Measurements from ENCODE around the gene SSBP3.
A peak's percentile ranks its signal among the peaks of the same experiment; 100 is the strongest.
"Not testable (repeated sequence)": the region's sequence is repeated elsewhere in the genome, so short reads cannot be mapped to it uniquely, and the experiment has no call there.

Gene SSBP3

GRCh38 chr1:54215523-54215922 lies 190.7 kb downstream of the SSBP3 start:
- no peak for DNase-seq

GRCh38 chr1:54212872-54213271 lies 193.3 kb downstream of the SSBP3 start:
- DNase-seq, result no peak

GRCh38 chr1:54207896-54208295 lies 198.3 kb downstream of the SSBP3 start:
- not testable (repeated sequence) for DNase-seq

- DNase-seq, result no peak
Measured at GRCh38 chr1:54207287-54207686, 198.9 kb downstream of the SSBP3 start.

- no peak for DNase-seq
Measured at GRCh38 chr1:54204199-54204598, 202.0 kb downstream of the SSBP3 start.

- DNase-seq, result no peak
Measured at GRCh38 chr1:54200519-54200997, 205.6 kb downstream of the SSBP3 start.

GRCh38 chr1:54199765-54200518 lies 206.3 kb downstream of the SSBP3 start, which contains the start of the genes CYB5RL and MRPL37:
CYB5RL (minus strand) TSS chr1:54200030; CDS start chr1:54195616, 4,414 bp downstream.
MRPL37 (plus strand) TSS chr1:54200167; CDS start chr1:54200244, 77 bp downstream.
- peak; percentile 91 for DNase-seq

GRCh38 chr1:54199151-54199764 lies 206.9 kb downstream of the SSBP3 start:
- DNase-seq, result no peak

GRCh38 chr1:54193453-54193852 lies 212.7 kb downstream of the SSBP3 start:
- DNase-seq, result no peak

- no peak for DNase-seq
Measured at GRCh38 chr1:54191525-54191924, 214.7 kb downstream of the SSBP3 start.

- no peak for DNase-seq
Measured at GRCh38 chr1:54190526-54190925, 215.7 kb downstream of the SSBP3 start.

GRCh38 chr1:54188291-54188690 lies 217.9 kb downstream of the SSBP3 start:
- DNase-seq, result no peak

- no peak for DNase-seq
Measured at GRCh38 chr1:54186056-54186455, 220.1 kb downstream of the SSBP3 start.

GRCh38 chr1:54180701-54181360 lies 225.4 kb downstream of the SSBP3 start:
- DNase-seq, result no peak

- no peak for DNase-seq
Measured at GRCh38 chr1:54178296-54179070, 227.7 kb downstream of the SSBP3 start.

- no peak for DNase-seq
Measured at GRCh38 chr1:54177726-54178125, 228.5 kb downstream of the SSBP3 start.

GRCh38 chr1:54176621-54177327 lies 229.4 kb downstream of the SSBP3 start:
- DNase-seq, result no peak
